Neural cell (in vitro differentiated cells): ENCODE data around the gene CEP170B. TPM values are rescaled to one million over a fixed set of nuclear protein-coding genes. Genes with fewer than 3 reads are reported as not detected.
"Not testable (repeated sequence)": the region's sequence is repeated elsewhere in the genome, so short reads cannot be mapped to it uniquely, and the experiment has no call there.

ENCODE experiments used
- H2AFZ ChIP-seq: fragments of 200-600, 300-800 bp; sonication (generic), shearing (Covaris generic); 2 replicates; pipeline ENCODE4 v1.6.0; 2014; ENCODE audit warnings: low read depth, mild to moderate bottlenecking, antibody characterized with exemption, low read length, moderate library complexity
- H3F3A ChIP-seq: fragments of 200-600 bp; shearing (Covaris generic); 2 replicates; pipeline ENCODE4 v1.6.1; 2016; ENCODE audit warnings: mild to moderate bottlenecking, moderate library complexity, mixed read lengths, antibody characterized with exemption, low read length; ENCODE audit not compliant: insufficient read depth, poor library complexity, severe bottlenecking
- H3K27ac ChIP-seq: fragments of 200-600, 300-800 bp; sonication (generic), shearing (Covaris generic); 2 replicates; pipeline ENCODE4 v1.5.1; 2014; ENCODE audit warnings: mild to moderate bottlenecking, low read length, moderate library complexity
- H3K27me3 ChIP-seq: fragments of 300-800, 200-600 bp; sonication (generic), shearing (Covaris generic); 2 replicates; pipeline ENCODE4 v1.6.0; 2014; ENCODE audit warnings: mild to moderate bottlenecking, low read depth, low read length, moderate library complexity; ENCODE audit not compliant: insufficient read depth
- H3K36me3 ChIP-seq: fragments of 300-800, 200-600 bp; sonication (generic), shearing (Covaris generic); 2 replicates; pipeline ENCODE4 v1.5.1; 2014; ENCODE audit warnings: mild to moderate bottlenecking, antibody characterized with exemption, low read length, moderate library complexity; ENCODE audit not compliant: insufficient read depth
- H3K4me2 ChIP-seq: fragments of 300-800, 200-600 bp; sonication (generic), shearing (Covaris generic); 2 replicates; pipeline ENCODE4 v1.6.0; 2014; ENCODE audit warnings: mild to moderate bottlenecking, low read length
- H3K4me3 ChIP-seq: fragments of 300-800, 200-600 bp; sonication (generic), shearing (Covaris generic); 2 replicates; pipeline ENCODE4 v1.5.1; 2014; ENCODE audit warnings: mild to moderate bottlenecking, low read length, moderate library complexity
- H3K79me2 ChIP-seq: fragments of 200-600 bp; shearing (Covaris generic); replicated peaks from 2 replicates; pipeline ENCODE4 v1.6.0; 2014; ENCODE audit warnings: mild to moderate bottlenecking, low read length, moderate library complexity; ENCODE audit not compliant: insufficient read depth
- H3K9ac ChIP-seq: fragments of 300-800, 200-600 bp; sonication (generic), shearing (Covaris generic); 2 replicates; pipeline ENCODE4 v1.6.1; 2016; ENCODE audit warnings: mild to moderate bottlenecking, low read length, mixed read lengths
- H3K9me2 ChIP-seq: fragments of 200-600 bp; shearing (Covaris generic); 2 replicates; pipeline ENCODE4 v1.6.1; 2016; ENCODE audit warnings: mild to moderate bottlenecking, low read length, mixed read lengths; ENCODE audit not compliant: insufficient read depth
- H3K9me3 ChIP-seq: fragments of 200-600, 300-800 bp; sonication (generic), shearing (Covaris generic); 2 replicates; pipeline ENCODE4 v1.6.1; 2016; ENCODE audit warnings: mild to moderate bottlenecking, mixed run types, low read length, moderate library complexity, mixed read lengths
- H4K20me1 ChIP-seq: fragments of 200-600 bp; shearing (Covaris generic); 2 replicates; pipeline ENCODE4 v1.6.1; 2016; ENCODE audit warnings: mild to moderate bottlenecking, mixed run types; ENCODE audit not compliant: insufficient read depth
- EP300 ChIP-seq: fragments of 450-650 bp; conservative IDR thresholded peaks from 2 replicates; pipeline ENCODE4 v1.6.1; 2014; ENCODE audit warnings: antibody characterized with exemption, mild to moderate bottlenecking, moderate library complexity; ENCODE audit not compliant: poor library complexity, severe bottlenecking
- EZH2 ChIP-seq: fragments of 200-600, 300-800 bp; shearing (Covaris generic), sonication (generic); IDR thresholded peaks from 2 replicates; pipeline ENCODE4 v1.6.1; 2014; ENCODE audit warnings: antibody characterized with exemption, low read length, borderline replicate concordance, mild to moderate bottlenecking; ENCODE audit not compliant: insufficient read depth, poor library complexity, severe bottlenecking
- MXI1 ChIP-seq: fragments of 450-650 bp; conservative IDR thresholded peaks from 2 replicates; pipeline ENCODE4 v1.6.1; 2014; ENCODE audit warnings: antibody characterized with exemption, mild to moderate bottlenecking; ENCODE audit not compliant: poor library complexity, severe bottlenecking
- POLR2AphosphoS5 ChIP-seq: IDR thresholded peaks from 2 replicates; pipeline ENCODE4 v1.6.1; 2012
- RAD21 ChIP-seq: fragments of 450-650 bp; conservative IDR thresholded peaks from 2 replicates; pipeline ENCODE4 v1.6.1; 2014; ENCODE audit warnings: antibody characterized with exemption, mild to moderate bottlenecking, moderate library complexity
- SMC3 ChIP-seq: fragments of 450-650 bp; conservative IDR thresholded peaks from 2 replicates; pipeline ENCODE4 v1.6.1; 2014; ENCODE audit warnings: antibody characterized with exemption, mild to moderate bottlenecking, moderate library complexity; ENCODE audit not compliant: poor library complexity
- TAF1 ChIP-seq: IDR thresholded peaks from 2 replicates; pipeline ENCODE4 v1.6.1; 2012; ENCODE audit warnings: low read depth
- polyA plus RNA-seq: library from polyadenylated mRNA; depleted of rRNA; stranded (reverse); fragments of >200 nt; gene quantifications from 2 replicates; pipeline ENCODE4 v1.2.3, GENCODE V29; 2014
- TF ChIP-seq, protein P1 (sequence below): IDR thresholded peaks from 2 replicates; pipeline ENCODE4 v1.6.1; 2012; ENCODE audit warnings: borderline replicate concordance
- TF ChIP-seq, protein P2 (sequence below): fragments of 450-650 bp; IDR thresholded peaks from 2 replicates; pipeline ENCODE4 v1.5.1; 2014; ENCODE audit warnings: antibody characterized with exemption, mild to moderate bottlenecking, moderate library complexity; ENCODE audit not compliant: poor library complexity, severe bottlenecking

Gene CEP170B
- polyA plus RNA-seq, 1 donor from 2014 or later: 11.6 TPM

DNA sequence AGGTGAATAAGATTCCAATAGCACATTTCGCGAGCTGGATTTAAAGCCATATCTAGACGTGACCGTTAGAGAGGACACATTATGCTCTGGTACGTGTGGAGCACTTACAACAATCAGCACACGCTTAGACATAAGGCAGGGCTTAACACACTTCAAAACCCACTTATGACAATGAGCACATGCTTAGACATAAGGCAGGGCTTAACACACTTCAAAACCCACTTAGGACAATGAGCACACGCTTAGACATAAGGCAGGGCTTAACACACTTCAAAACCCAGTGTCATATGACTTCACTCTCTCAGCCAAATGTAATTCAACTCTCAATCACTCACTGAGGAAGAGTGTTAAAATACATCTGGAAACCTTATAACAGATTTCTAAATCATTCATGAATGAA, 48.4 kb downstream of the CEP170B start:
- no peak overlapping the region for H3K4me3 ChIP-seq
- no peak overlapping the region for H2AFZ ChIP-seq
- H3K4me2 ChIP-seq: no peak overlapping the region
- H3K27ac ChIP-seq: no peak overlapping the region
- no peaks in the 10 kb centered on the region for H3F3A ChIP-seq
- no peak for TF ChIP-seq TAF1
- no peak for TF ChIP-seq RAD21
- no peak for TF ChIP-seq POLR2AphosphoS5
- no peaks in the 10 kb centered on the region for H4K20me1 ChIP-seq
- H3K36me3 ChIP-seq: no peaks in the 10 kb centered on the region
- H3K79me2 ChIP-seq: no peaks in the 10 kb centered on the region
- no peaks in the 10 kb centered on the region for H3K9me2 ChIP-seq
- no peaks in the 10 kb centered on the region for H3K9me3 ChIP-seq
- H3K27me3 ChIP-seq: no peaks in the 10 kb centered on the region
- no peak overlapping the region for H3K9ac ChIP-seq

DNA sequence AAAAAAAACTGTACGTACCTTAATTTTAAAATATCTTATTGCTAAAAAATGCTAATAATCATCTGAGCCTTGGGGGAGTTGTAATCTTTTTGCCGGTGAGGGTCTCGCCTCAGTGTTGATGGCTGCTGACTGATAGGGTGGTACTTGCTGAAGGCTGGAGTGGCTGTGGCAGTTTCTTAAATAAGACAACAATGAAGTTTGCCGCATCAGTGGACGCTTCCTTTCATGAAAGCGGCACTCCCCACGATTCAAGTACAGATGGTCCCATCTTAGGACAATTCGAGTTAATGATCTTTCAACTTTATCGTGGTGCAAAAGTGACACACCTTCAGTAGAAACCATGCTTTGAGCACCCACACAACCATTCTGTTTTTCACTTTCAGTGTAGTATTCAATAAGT, 52.0 kb downstream of the CEP170B start:
- H3K27ac ChIP-seq: no peak overlapping the region
- no peak overlapping the region for H3K9ac ChIP-seq
- no peaks in the 10 kb centered on the region for H3K79me2 ChIP-seq
- H3F3A ChIP-seq: no peaks in the 10 kb centered on the region
- H3K9me3 ChIP-seq: no peaks in the 10 kb centered on the region
- no peaks in the 10 kb centered on the region for H3K27me3 ChIP-seq
- H3K9me2 ChIP-seq: no peaks in the 10 kb centered on the region
- H3K4me2 ChIP-seq: no peak overlapping the region
- no peaks in the 10 kb centered on the region for H4K20me1 ChIP-seq
- no peaks in the 10 kb centered on the region for H3K36me3 ChIP-seq
- no peak overlapping the region for H3K4me3 ChIP-seq
- H2AFZ ChIP-seq: no peak overlapping the region
- TF ChIP-seq EP300: no peak
- TF ChIP-seq, protein P1, sequence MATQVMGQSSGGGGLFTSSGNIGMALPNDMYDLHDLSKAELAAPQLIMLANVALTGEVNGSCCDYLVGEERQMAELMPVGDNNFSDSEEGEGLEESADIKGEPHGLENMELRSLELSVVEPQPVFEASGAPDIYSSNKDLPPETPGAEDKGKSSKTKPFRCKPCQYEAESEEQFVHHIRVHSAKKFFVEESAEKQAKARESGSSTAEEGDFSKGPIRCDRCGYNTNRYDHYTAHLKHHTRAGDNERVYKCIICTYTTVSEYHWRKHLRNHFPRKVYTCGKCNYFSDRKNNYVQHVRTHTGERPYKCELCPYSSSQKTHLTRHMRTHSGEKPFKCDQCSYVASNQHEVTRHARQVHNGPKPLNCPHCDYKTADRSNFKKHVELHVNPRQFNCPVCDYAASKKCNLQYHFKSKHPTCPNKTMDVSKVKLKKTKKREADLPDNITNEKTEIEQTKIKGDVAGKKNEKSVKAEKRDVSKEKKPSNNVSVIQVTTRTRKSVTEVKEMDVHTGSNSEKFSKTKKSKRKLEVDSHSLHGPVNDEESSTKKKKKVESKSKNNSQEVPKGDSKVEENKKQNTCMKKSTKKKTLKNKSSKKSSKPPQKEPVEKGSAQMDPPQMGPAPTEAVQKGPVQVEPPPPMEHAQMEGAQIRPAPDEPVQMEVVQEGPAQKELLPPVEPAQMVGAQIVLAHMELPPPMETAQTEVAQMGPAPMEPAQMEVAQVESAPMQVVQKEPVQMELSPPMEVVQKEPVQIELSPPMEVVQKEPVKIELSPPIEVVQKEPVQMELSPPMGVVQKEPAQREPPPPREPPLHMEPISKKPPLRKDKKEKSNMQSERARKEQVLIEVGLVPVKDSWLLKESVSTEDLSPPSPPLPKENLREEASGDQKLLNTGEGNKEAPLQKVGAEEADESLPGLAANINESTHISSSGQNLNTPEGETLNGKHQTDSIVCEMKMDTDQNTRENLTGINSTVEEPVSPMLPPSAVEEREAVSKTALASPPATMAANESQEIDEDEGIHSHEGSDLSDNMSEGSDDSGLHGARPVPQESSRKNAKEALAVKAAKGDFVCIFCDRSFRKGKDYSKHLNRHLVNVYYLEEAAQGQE: no peak

DNA sequence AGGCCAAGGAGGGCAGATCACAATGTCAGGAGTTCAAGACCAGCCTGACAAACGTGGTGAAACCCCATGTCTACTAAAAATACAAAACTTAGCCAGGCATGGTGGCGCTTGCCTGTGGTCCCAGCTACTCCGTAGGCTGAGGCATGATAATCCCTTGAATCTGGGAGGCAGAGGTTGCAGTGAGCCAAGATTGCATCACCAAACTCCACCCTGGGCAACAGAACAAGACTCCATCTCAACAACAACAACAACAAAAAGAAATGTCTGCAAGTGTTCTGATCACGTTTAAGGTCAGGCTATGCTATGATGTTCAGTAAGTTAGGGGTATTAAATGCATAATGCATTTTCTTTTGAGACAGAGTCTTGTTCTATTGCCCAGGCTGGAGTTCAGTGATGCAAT, 52.9 kb downstream of the CEP170B start:
- no peak for TF ChIP-seq SMC3
- TF ChIP-seq EP300: no peak
- TF ChIP-seq POLR2AphosphoS5: no peak
- no peak for TF ChIP-seq EZH2
- no peak for TF ChIP-seq MXI1
- TF ChIP-seq, protein P1: no peak
- TF ChIP-seq TAF1: no peak
- TF ChIP-seq RAD21: no peak
- TF ChIP-seq, protein P2, sequence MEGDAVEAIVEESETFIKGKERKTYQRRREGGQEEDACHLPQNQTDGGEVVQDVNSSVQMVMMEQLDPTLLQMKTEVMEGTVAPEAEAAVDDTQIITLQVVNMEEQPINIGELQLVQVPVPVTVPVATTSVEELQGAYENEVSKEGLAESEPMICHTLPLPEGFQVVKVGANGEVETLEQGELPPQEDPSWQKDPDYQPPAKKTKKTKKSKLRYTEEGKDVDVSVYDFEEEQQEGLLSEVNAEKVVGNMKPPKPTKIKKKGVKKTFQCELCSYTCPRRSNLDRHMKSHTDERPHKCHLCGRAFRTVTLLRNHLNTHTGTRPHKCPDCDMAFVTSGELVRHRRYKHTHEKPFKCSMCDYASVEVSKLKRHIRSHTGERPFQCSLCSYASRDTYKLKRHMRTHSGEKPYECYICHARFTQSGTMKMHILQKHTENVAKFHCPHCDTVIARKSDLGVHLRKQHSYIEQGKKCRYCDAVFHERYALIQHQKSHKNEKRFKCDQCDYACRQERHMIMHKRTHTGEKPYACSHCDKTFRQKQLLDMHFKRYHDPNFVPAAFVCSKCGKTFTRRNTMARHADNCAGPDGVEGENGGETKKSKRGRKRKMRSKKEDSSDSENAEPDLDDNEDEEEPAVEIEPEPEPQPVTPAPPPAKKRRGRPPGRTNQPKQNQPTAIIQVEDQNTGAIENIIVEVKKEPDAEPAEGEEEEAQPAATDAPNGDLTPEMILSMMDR: no peak
- no peaks in the 10 kb centered on the region for H3F3A ChIP-seq
- no peaks in the 10 kb centered on the region for H3K9me2 ChIP-seq

DNA sequence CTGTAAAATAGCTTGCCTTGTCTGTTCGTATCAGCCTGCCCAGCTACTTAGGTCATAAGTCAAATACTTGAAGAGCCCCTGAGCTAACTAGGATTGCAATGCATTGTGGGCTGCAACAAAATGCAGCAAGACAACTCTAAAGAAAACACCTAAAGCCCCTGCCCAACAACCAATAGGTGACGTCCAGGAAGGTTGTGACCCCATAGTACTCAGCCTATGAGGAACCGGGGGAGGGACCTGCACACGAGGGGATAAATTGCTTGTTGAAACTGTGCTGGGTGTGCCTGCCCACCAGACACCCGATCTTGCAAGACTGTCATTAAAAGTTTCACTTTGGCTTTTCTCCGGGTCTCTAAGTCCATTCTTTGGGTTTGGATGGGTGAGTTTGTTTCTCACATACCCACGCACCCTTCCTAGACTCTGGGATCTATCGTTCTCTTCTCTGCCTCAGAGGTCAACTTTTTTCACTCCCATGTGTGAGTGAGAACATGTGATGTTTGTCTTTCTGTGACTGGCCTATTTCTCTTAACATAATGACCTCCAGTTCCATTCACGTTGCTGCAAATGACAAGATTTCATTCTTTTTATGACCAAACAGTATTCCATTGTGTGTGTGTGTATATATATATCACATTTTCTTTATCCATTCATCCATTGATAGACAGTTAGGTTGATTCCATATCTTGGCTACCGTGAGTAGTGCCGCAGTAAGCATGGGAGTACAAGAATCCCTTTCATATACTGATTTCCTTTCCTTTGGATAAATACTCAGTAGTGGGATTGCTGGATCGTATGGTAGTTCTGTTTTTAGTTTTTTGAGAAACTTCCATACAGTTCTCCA, 54.3 kb downstream of the CEP170B start:
- not testable (repeated sequence) for H3K4me3 ChIP-seq, H3K9ac ChIP-seq, H3K9me3 ChIP-seq, H3K9me2 ChIP-seq, H3K27me3 ChIP-seq, H3K79me2 ChIP-seq, H3K36me3 ChIP-seq, H3K4me2 ChIP-seq, H3F3A ChIP-seq, H4K20me1 ChIP-seq, H2AFZ ChIP-seq, H3K27ac ChIP-seq

More for the DNA sequence above, 52.9 kb downstream of the CEP170B start:
- no peaks in the 10 kb centered on the region for H4K20me1 ChIP-seq
- H3K4me2 ChIP-seq: no peak overlapping the region
- no peaks in the 10 kb centered on the region for H3K36me3 ChIP-seq
- H3K27me3 ChIP-seq: no peaks in the 10 kb centered on the region
- H2AFZ ChIP-seq: no peak overlapping the region
- no peaks in the 10 kb centered on the region for H3K9me3 ChIP-seq
- H3K79me2 ChIP-seq: no peaks in the 10 kb centered on the region
- H3K4me3 ChIP-seq: no peak overlapping the region
- no peak overlapping the region for H3K9ac ChIP-seq
- H3K27ac ChIP-seq: no peak overlapping the region
